GM10266 (cell line): Measurements from ENCODE around the gene UQCR10.

Experiments used
- DNase-seq: peaks from one replicate; pipeline ENCODE4 v3.0.0; 2012; ENCODE audit errors: extremely low spot score
- CTCF ChIP-seq: IDR thresholded peaks from 2 replicates; pipeline ENCODE4 v1.5.1; 2012; ENCODE audit warnings: mild to moderate bottlenecking, low read depth; ENCODE audit not compliant: control insufficient read depth, insufficient read depth; ENCODE audit errors: missing control alignments

UQCR10 gene

GRCh38 chr22:29722587-29722986 lies 44.6 kb upstream of the UQCR10 start:
- no peak for DNase-seq
- no peak for TF ChIP-seq CTCF

- no peak for DNase-seq
- no peak for TF ChIP-seq CTCF
Observed at GRCh38 chr22:29723766-29724165, 43.4 kb upstream of the UQCR10 start.

- no peak for TF ChIP-seq CTCF
- no peak for DNase-seq
Observed at GRCh38 chr22:29724843-29725242, 42.3 kb upstream of the UQCR10 start.

- no peak for DNase-seq
- TF ChIP-seq CTCF, result no peak
Observed at GRCh38 chr22:29726106-29726505, 41.1 kb upstream of the UQCR10 start.

- TF ChIP-seq CTCF, result no peak
- DNase-seq, result no peak
Observed at GRCh38 chr22:29726512-29727130, 40.5 kb upstream of the UQCR10 start.

GRCh38 chr22:29727131-29727523 lies 40.0 kb upstream of the UQCR10 start:
- TF ChIP-seq CTCF, result peak; percentile 45
- DNase-seq, result peak; percentile 78

GRCh38 chr22:29729161-29729560 lies 38.0 kb upstream of the UQCR10 start:
- no peak for TF ChIP-seq CTCF
- DNase-seq, result no peak
